Adipose tissue (tissue), 3 donors: ENCODE data around the gene FGF23. TPM values are rescaled to one million over a fixed set of nuclear protein-coding genes. Genes with fewer than 3 reads are reported as not detected.

Source experiments
- H3K27ac ChIP-seq: one replicate; pipeline ENCODE4 v1.5.1; 2013; ENCODE audit warnings: low read depth, low read length
- WGBS, 3 donors: extraction: QIAGEN DNeasy Blood & Tissue Kit; methylation state at CpG; one replicate each; pipeline ENCODE4 v1.1.7; 2013; 5-methylcytosine and 5-hydroxymethylcytosine counted together
- polyA plus RNA-seq, 3 donors: library from polyadenylated mRNA; stranded (reverse); fragments of 200-250 nt; gene quantifications; one replicate each; pipeline ENCODE4 v1.2.3, GENCODE V29; 2013
- donor health status: healthy with polysubstance abuse.
- donor health status: Bipolar disorder and iron deficiency.
- donor health status: healthy.

Gene FGF23
- polyA plus RNA-seq, 3 donors, result not detected

DNA sequence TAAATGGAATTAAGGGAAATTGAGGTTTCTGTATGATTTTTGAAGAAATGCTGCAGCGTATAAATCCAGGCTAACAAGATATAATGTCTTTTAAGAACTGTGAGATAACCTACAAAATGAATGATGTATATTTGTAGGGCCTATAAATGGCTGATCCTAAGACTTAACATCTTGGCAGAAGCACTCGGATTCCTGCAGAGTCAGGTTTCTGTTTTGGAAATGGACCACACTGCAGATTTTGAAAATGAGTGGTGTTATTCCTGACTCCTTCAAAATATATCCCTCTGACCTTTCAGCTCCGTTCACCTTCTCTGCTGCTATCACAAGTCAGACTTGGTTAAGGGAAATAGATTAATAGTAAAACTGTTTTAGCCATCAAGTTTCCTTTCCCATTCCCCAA, 53.5 kb downstream of the FGF23 start:
- H3K27ac ChIP-seq, result no peak overlapping the region
- 74 to 89% (median 76%) methylated on average over 3 of the region's 3 CpGs for WGBS, 3 donors

DNA sequence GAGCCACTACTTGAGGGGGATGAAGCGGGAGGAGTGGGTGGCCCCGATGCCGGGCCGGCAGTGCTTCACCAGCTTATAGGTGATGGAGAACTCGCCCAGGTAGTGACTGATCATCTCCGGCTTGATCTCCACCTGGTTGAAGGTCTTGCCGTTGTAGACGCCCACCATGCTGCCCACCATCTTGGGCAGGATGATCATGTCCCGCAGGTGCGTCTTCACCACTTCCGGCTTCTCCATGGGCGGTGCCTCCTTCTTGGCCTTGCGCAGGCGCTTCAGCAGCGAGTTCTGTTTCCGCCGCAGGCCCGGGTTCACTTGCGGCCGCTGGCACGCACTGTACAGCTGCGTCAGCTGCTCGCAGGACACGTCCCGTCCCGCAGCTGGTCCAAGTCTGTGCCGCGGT, 55.1 kb downstream of the FGF23 start:
- WGBS, 3 donors, result 96 to 99% (median 98%) methylated on average over 28 of the region's 28 CpGs
- H3K27ac ChIP-seq, result no peak overlapping the region

DNA sequence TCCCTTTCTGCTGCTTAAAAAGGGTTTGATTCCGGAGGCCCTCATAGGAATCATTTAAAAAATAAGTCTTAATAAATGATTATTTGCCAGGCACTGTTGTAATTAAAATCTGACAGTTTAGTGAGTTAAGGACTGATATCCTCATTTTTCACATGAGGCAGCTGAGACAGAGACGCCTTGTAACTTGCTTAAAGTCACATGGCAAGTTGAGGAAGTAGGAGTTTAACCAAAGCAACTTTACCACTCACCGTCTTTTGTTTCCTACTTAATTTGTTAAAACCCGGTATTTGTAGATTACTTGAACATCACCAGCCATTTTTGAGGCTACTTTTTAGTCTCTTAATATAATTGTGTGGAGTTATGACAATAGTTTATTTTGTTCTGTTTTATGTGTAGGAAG, 56.1 kb downstream of the FGF23 start:
- no peak overlapping the region for H3K27ac ChIP-seq

DNA sequence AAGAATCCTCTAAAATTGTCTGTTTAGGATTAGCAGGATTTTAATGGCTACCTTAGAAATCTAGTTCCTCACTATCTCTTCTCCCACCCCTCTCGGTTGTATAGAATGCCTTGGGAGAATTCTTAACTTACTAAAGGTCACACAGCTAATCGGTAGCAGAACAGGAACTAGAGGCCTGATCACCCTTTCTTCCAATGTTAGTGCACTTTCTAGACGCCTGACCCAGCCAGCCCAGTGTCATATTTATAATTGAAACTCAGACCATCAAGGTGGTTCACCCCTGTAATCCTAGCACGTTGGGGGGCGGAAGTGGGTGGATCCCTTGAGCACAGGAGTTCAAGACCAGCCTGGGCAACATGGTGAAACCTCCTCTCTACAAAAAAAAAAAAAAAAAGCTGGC, 56.8 kb downstream of the FGF23 start:
- no peak overlapping the region for H3K27ac ChIP-seq
- 78 to 84% (median 81%) methylated on average over 5 of the region's 5 CpGs for WGBS, 3 donors

More for the DNA sequence above, 56.1 kb downstream of the FGF23 start:
- 66 to 89% (median 74%) methylated on average over 4 of the region's 4 CpGs for WGBS, 3 donors

DNA sequence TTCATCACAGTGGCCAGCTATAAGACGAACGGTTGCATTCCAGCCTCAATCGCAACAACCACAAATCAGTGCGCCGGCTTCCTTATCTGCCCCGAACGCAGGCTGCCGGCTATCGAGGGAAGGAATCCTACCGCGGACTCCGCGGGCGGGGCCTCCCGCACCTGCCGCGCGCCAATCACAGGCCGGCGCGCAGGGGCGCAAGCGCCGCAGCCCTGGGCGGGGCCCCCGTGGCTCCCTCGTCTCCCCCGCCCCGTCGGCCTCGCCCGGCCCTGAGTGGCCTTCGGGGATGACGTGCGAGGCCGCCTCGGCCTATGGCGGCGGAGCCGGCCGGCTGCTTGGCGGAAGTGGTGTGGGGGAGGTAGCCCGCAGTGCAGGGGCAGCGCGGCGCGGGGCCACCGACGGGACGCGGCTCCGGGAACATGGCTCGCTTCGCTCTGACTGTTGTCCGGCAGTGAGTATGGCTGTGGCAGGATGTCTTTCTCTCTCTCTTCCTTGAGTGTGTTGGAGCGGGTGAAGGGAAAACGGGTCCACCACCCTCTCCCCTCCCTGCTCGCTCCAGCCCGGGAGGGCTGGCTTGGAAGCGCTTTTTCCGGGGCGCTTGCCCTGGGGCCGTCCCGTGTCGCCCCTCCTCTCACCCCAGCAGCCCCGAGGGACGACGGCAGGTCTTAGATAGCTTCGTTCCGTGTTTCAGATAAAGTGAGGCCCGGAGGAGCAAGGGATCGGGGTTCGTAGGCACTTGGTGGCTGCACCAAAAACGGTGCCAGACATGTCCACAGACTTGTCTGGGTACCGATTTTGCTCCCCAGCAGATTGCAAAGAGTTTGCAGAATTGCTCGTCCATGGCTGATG, 58.4 kb downstream of the FGF23 start, which contains the start of gene TIGAR:
TSS of gene TIGAR (plus strand) at position 361 of the 849 bp plus-strand sequence. CDS start at position 420, 59 bp downstream.
- no peak within 1 kb of the TSS for H3K27ac ChIP-seq
- 0% methylated on average over 71 to 76 of the region's 76 CpGs for WGBS, 3 donors

DNA sequence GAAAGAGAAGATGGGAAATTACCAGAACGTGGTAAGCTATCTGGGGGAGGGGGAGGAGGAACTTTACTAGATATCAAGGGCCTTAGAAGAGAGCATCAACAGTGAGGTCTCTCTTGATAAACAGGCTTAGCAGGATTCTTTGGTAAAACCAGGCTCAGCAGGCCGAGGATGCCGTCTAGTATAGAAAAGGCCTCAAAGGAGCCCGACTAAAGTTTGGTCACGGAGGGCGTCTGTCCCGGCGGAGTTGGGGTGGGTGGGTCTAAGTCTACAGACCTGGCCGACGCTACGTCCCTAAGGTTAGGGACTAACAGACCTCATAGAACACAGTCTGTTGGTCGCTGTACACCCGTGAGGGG, 59.0 kb downstream of the FGF23 start:
- WGBS, 3 donors, result 0 to 1% (median 0%) methylated on average over 13 of the region's 13 CpGs
- no peak overlapping the region for H3K27ac ChIP-seq

Other genes with a start within 250 kb of the FGF23 start
- gene CCND2, start 106.0 kb downstream of the FGF23 start, polyA plus RNA-seq, result 10 to 100 TPM in 1 of 3 donors, 1 to 10 TPM in 2; 4.1 to 37.6 (median 7.9) TPM
- 1 to 10 TPM in 2 of 3 donors, under 1 TPM in 1; 0.98 to 5.3 (median 3.5) TPM for gene TIGAR, start 58.5 kb downstream of the FGF23 start, polyA plus RNA-seq
- gene FGF6, start 66.1 kb upstream of the FGF23 start, polyA plus RNA-seq, result not detected
- gene RAD51AP1, start 159.2 kb upstream of the FGF23 start, polyA plus RNA-seq, result 1 to 10 TPM in 1 of 3 donors, under 1 TPM in 2; 0.51 to 1.1 (median 0.76) TPM
- gene DYRK4, start 182.5 kb upstream of the FGF23 start, polyA plus RNA-seq, result 10 to 100 TPM; 21.1 to 53.1 (median 30.0) TPM